NCI-H774 (cell line): ENCODE data around the gene PDXK.
"Not testable (repeated sequence)": the region's sequence is repeated elsewhere in the genome, so short reads cannot be mapped to it uniquely, and the experiment has no call there.

ENCODE experiments used
- DNase-seq: peaks from one replicate; lab custom pipeline; 2025; lab: John Stamatoyannopoulos, UW

Gene PDXK

GRCh38 chr21:43718872-43719747 lies at the start of gene PDXK:
PDXK (plus strand) TSS chr21:43719129; CDS start chr21:43719295, 166 bp downstream.
- peak; percentile 61 for DNase-seq

- DNase-seq: no peak
These were observed 48.9 kb upstream of the PDXK start for GRCh38 chr21:43669828-43670605.

DNA sequence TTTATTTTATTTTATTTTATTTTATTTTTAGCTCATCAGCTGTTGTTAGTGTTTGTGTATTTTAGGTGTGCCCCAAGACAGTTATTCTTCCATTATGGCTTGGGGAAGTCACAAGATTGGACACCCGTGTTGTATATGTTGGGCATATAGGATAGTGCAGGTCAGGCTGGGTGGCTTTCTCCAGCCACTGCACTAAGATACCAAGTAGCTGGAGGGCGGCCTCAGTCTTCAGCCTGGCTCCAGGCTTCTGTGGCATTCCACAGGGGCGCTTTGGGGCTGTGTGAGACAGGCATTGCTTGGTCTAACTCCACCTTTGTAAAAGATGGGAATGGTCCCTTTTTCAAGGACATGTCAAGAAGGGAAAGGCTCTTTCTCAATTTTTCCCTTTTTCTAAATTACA lies 43.1 kb upstream of the PDXK start:
- DNase-seq: no peak

DNA sequence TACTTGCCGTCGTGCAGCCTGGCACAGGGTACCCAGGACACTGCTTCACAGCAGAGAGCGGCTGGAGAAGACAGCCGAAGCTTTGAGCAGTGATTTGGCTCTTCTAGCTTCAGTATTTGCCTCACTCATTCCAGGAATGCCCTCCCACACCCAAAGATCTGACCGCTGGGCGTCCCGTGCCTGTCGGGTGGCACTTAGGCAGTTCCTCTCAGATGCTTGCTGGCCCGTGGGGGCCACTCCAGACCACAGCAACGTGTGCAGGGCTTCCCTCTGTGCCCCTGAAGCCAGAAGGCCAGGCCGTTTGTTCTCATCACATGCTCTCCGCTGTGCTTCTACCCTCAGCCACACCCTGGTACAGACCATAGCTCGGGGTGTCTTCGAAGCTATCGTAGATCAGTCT lies 42.5 kb upstream of the PDXK start:
- no peak for DNase-seq

- no peak for DNase-seq
These were observed 39.0 kb upstream of the PDXK start for GRCh38 chr21:43679951-43680350.

DNA sequence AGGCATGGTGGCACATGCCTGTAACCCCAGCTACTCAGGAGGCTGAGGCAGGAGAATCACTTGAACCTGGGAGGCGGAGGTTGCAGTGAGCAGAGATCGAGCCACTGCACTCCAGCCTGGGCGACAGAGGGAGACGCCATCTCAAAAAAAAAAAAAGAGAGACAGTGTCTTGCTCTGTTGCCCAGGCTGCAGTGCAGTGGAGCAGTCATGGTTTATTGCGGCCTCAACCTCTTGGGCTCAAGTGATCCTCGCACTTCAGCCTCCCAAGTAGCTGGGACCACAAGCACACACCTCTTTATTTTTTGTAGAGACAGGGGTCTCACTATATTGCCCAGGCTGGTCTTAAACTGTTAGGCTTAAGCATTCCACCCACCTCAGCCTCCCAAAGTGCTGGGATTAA lies 38.5 kb upstream of the PDXK start:
- not testable (repeated sequence) for DNase-seq

DNA sequence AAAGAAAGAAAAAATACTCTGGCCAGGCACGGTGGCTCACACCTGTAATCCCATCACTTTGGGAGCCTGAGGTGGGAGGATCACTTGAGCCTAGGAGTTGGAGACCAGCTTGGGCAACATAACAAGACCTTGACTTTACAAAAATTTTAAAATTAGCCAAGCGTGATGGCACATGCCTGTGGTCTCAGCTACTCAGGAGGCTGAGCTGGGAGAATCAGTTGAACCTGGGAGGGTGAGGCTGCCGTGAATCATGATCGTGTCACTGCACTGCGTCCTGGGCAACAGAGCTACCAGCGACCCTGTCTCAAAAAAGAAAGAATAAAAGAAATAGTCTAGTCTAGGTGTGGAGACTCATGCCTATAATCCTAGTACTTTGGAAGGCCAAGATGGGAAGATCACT lies 37.3 kb upstream of the PDXK start:
- DNase-seq: no peak

DNA sequence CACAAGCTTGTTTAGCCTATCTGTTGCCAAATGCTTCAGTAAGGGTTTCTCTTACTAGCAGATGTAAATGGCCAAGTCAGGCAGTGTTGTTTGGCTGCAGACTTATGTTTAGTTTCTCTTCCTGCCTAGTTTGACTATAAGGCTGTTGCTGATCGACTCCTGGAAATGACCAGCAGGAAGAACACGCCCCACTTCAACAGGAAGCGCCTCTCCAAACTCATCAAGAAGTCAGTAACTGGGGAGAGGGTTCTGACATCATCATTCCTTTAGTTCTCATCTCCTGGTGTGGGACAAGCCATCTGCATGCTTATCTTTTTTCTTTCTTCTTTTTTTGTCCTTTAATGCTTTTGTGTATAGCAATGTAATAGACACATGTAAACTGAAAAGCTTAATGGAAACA lies 34.5 kb upstream of the PDXK start:
- no peak for DNase-seq

GRCh38 chr21:43686811-43687565 lies 31.9 kb upstream of the PDXK start:
- DNase-seq: no peak

DNA sequence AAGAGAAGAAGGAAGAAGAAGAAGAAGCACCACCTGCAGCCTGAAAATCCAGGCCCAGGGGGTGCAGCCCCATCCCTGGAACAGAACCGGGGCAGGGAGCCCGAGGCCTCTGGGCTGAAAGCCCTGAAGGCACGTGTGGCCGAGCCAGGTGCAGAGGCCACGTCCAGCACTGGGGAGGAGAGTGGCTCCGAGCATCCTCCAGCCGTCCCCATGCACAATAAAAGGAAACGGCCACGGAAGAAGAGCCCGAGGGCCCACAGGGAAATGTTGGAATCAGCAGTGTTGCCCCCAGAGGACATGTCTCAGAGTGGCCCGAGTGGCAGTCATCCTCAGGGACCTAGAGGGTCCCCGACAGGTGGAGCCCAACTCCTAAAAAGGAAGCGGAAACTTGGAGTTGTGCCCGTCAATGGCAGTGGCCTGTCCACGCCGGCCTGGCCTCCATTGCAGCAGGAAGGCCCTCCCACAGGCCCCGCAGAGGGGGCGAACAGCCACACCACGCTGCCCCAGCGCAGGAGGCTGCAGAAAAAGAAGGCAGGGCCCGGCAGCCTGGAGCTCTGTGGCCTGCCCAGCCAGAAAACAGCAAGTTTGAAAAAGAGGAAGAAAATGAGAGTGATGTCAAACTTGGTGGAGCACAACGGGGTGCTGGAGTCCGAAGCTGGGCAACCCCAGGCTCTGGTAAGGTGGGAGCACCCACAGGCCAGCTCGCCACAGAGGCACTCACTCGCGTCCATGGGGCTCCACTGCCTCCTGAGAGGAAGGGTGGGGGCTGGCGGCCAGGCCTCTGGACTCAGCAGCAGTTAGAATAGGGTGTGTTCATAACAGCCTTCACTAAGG lies 31.1 kb upstream of the PDXK start:
- no peak for DNase-seq

- DNase-seq: no peak
These were observed 30.0 kb upstream of the PDXK start for GRCh38 chr21:43688906-43689305.

DNA sequence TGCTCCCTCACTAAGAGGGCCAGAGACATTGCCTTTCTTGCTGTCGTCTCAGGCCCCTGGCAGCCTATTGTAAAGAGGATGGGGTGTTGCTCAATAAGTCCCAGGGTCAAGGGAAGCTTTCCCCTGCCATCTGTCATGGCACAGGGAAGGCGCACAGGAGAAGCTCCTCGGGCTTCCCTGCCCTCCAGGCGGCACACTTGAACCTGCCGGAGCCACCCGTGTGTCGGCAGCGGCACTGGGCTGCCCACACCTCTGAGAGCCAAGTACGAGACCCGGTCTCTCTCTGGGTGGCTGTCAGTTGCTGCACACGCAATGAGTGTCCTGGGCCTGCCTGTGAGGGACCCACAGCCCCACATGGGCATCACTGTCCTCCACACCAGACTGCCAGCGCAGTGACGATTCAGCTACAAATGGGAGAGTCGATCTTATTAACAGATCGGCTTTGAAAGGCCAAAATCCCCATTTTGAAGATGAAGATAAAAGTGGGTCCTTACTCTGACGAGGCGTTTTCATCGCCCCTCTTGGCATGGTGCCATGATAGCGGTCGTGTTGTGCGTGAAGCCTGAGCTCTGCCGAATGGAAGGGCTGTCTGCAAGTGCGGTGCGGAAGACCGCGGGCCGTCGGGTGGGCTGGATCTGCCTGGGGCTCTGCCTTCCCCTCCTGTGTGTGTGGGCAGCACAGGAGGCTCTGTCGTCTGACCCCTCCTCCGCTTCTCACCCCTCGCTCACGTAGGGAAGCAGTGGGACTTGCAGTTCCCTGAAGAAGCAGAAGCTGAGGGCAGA lies 29.2 kb upstream of the PDXK start:
- DNase-seq: no peak

- DNase-seq: no peak
These were observed 28.6 kb upstream of the PDXK start for GRCh38 chr21:43690346-43690745.

DNA sequence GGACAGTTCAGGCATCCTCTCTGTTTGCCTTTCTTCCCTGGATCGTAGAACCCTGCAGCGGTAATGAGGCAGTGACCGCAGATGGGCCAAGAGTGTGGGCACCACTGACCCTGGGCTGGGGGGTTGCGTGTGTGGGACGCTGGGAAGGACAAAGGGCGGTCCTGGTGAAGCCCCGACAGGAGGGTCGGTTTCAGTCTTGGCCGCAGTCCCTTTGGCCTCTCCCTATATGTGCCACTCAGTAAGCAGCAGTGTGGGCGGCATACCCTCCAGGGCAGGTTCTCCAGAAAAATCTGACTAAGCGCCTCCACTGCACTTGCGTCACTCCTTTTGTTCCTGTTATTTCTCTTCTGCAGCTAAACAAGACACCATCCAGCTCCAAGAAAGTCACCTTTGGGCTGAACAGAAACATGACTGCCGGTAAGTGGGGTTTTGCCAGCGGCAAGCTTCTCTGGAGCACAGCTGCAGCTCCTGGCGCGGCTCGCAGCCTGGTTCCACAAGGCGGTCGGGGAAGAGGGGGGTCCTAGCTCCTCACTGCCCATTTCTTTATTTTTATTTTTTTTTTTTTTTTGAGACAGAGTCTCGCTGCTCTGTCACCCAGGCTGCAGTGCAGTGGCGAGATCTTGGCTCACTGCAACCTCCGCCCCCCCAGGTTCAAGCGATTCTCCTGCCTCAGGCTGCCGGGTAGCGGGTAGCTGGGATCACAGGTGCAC lies 27.7 kb upstream of the PDXK start:
- no peak for DNase-seq

GRCh38 chr21:43691801-43692200 lies 27.1 kb upstream of the PDXK start:
- DNase-seq: no peak

DNA sequence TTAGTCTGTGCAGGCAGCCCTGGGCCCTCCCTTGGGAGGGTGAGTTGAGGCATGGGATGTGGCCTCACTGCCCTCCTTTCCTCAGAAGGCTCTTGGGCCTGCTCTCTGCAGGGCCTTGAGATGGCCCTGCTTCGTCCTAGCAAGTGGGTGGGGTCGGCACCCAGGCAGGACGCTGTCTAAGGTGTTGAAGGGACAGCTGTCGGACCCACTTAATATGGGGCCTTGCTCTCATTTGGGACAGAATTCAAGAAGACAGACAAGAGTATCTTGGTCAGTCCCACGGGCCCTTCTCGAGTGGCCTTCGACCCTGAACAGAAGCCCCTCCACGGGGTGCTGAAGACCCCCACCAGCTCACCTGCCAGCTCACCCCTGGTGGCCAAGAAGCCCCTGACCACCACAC lies 26.0 kb upstream of the PDXK start:
- no peak for DNase-seq

DNA sequence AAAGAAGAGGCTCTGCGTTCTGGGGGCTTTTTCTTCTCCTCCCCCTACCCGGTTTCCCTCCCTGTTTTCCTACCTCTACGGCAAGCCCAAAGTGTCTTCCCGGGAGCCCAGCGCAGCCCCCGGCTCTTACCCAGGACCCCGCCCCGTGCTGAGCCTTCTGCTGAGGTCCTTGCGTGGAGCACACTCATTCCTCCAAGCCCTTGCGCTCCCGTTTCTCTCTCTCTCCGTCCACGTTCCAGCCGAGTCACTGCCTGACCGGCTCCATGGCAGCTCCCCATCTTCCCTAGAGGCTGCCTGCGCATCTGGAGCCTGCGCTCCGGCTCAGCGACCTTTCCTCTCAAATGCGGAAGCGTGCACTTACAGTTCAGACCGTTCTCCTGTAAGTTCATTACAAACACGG lies 24.9 kb upstream of the PDXK start:
- DNase-seq: no peak

GRCh38 chr21:43694437-43695079 lies 24.4 kb upstream of the PDXK start:
- no peak for DNase-seq

DNA sequence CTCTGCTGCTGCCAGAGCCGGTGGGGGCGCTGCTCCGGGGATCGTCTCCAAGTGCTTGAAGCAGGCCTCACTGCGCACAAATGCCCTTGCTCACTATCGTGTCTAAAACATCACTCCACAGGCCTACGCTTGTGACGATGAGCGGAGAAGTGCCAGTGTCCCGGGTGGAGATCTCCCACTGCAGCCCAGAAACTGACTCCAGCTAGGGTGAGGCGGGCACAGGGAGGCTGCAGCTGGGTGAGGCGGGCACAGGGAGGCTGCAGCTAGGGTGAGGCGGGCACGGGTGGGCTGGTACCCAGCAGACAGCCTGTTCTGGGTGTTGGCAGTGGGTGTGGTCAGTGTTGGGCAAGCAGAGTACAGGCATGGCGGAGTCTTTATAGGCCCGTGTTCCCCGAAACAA lies 22.7 kb upstream of the PDXK start:
- DNase-seq: no peak
